ENCODE data around the gene SUDS3. TPM values are rescaled to one million over a fixed set of nuclear protein-coding genes. Genes with fewer than 3 reads are reported as not detected.

SUDS3 gene
- total and polyA plus RNA-seq, 2 experiments from 2014 or later: 53.0 to 77.1 TPM

- peaks cover 1% of the 10 kb centered on the region for H3K27me3 Mint-ChIP-seq (ENCODE audit: insufficient read depth, low read depth, poor library complexity)
- Histone ChIP-seq H3K4me2 (no peak overlapping the region), H3K27ac (ENCODE audit: low read depth) (no peak overlapping the region), H3K9me2 (ENCODE audit: insufficient read depth) (0 out of 2 replicates have a peak, but pooled peaks cover 8% of the 10 kb centered on the region), H3K4me1 (ENCODE audit: insufficient read depth) (no peaks in the 10 kb centered on the region; the same call in 1 of the 2 replicates), H3K36me3 (ENCODE audit: insufficient read depth) (no peaks in the 10 kb centered on the region), H3K27me3 (ENCODE audit: insufficient read depth) (no peaks in the 10 kb centered on the region), H2AFZ (no peak overlapping the region), H3K79me2 (replicated peaks; ENCODE audit: insufficient read depth) (no peaks in the 10 kb centered on the region), H4K20me1 (replicated peaks; ENCODE audit: insufficient read depth) (no peaks in the 10 kb centered on the region), H3F3A (replicated peaks; ENCODE audit: low read depth) (no peaks in the 10 kb centered on the region), H3K4me3 (no peak overlapping the region)
- TF ChIP-seq JUNB (IDR thresholded peaks at IDR 0.05; ENCODE audit: unreplicated experiment): no peak
- no peak for TF ChIP-seq EZH2phosphoT487 (IDR thresholded peaks at IDR 0.05; ENCODE audit: unreplicated experiment)
- no peak for TF ChIP-seq CREB1 (CRISPR knock-in tag; IDR thresholded peaks at IDR 0.05; ENCODE audit: low read depth)
- TF ChIP-seq ZNF331 (CRISPR knock-in tag; IDR thresholded peaks at IDR 0.05; ENCODE audit: low read depth): no peak
- TF ChIP-seq NANOG (IDR thresholded peaks at IDR 0.05; ENCODE audit: borderline replicate concordance): no peak
- TF ChIP-seq CTCF (conservative IDR thresholded peaks at IDR 0.05; ENCODE audit: low read depth in 2 of 2): no peak
- no peak for TF ChIP-seq REST (IDR thresholded peaks at IDR 0.05; ENCODE audit: unreplicated experiment)
- no peak for TF ChIP-seq STAT1 (IDR thresholded peaks at IDR 0.05; ENCODE audit: unreplicated experiment)
- TF ChIP-seq EZH2 (IDR thresholded peaks at IDR 0.05; ENCODE audit: low read depth, unreplicated experiment): no peak
- no peak for TF ChIP-seq POLR2AphosphoS5 (IDR thresholded peaks at IDR 0.05; ENCODE audit: low read depth)
- no peak for TF ChIP-seq ZNF462 (CRISPR knock-in tag; IDR thresholded peaks at IDR 0.05)
- TF ChIP-seq ZNF114 (CRISPR knock-in tag; IDR thresholded peaks at IDR 0.05): no peak
- TF ChIP-seq ETS1 (IDR thresholded peaks at IDR 0.05): no peak
- DNase-seq (ENCODE audit: low spot score): no peak
- peaks cover 12% of the 10 kb centered on the region; the same call in 2 of the 3 replicates for H3K4me1 Mint-ChIP-seq
- no peak overlapping the region for H3K27ac Mint-ChIP-seq
- H3K36me3 Mint-ChIP-seq (ENCODE audit: low read depth): peaks cover 4% of the 10 kb centered on the region; the same call in 2 of the 3 replicates
- no peak for ATAC-seq
- no peaks in the 10 kb centered on the region for H3K9me3 Mint-ChIP-seq
- H3K4me3 Mint-ChIP-seq: no peak overlapping the region
Measured at GRCh38 chr12:118424884-118425283, 48.5 kb downstream of the SUDS3 start.

Measured in GM23338 (cell line).